GM18867 (cell line): ENCODE measurements around the gene PIK3R6.
"Not testable (repeated sequence)": the region's sequence is repeated elsewhere in the genome, so short reads cannot be mapped to it uniquely, and the experiment has no call there.

Experiments
- ATAC-seq: cut with Tn5 transposase; IDR thresholded peaks from one replicate; pipeline ENCODE4 v1.9.1; 2021; ENCODE audit warnings: mild to moderate bottlenecking, moderate library complexity; ENCODE audit not compliant: unreplicated experiment

Gene PIK3R6

GRCh38 chr17:8894673-8895578 lies 27.5 kb upstream of the PIK3R6 start:
- ATAC-seq: no peak

- ATAC-seq: no peak
These were observed 26.8 kb upstream of the PIK3R6 start for GRCh38 chr17:8894202-8894671.

DNA sequence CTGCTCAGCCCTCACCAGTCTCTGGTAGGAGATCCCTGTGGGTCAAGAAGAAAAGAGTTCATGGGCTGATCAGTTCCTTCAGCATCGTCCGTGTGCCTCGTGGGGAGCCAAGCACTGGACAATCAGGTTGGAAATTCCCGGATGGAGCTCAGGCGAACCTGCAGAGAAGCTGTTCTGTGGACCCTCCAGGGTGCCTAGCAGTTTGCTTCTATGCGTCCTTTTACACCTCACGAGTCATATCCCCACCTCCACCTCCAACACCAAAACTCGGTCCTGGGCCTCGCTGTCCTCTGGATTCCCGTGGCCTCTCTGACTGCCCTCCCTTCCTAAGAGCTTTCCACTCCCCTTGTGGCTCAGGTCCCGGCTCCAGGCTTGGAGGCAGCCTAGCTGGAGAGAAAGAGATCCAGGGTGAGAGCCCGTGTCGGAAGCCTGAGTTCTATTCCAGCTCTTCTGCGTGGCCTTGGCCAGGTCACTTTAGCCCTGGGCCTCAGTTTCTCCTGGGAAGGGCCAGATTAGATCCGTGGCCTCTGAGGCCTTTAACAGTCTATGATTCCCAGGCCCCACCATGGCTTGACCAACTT lies 26.2 kb upstream of the PIK3R6 start:
- no peak for ATAC-seq

DNA sequence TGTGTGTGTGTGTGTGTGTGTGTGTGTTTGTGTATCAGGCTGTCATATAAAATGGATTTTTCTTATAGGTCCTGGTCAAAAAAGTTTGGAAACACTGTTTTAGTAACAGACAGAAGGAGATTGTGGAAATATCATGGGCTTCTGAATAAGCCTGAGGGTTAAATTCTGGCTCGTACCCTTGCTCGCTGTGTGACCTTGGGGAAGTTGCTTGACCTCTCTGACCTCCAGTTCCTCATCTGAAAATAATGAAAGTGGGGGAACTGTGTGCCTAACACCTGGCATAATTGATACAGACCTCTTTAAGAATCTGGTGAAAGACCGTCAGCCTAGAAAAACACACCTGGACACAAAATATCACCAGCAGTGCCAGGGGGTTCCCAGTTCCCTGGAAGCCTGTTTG lies 25.6 kb upstream of the PIK3R6 start:
- ATAC-seq: no peak

- peak; percentile 39 for ATAC-seq
These were observed 24.8 kb upstream of the PIK3R6 start for GRCh38 chr17:8892338-8892690.

- no peak for ATAC-seq
These were observed 23.2 kb upstream of the PIK3R6 start for GRCh38 chr17:8890671-8891070.

DNA sequence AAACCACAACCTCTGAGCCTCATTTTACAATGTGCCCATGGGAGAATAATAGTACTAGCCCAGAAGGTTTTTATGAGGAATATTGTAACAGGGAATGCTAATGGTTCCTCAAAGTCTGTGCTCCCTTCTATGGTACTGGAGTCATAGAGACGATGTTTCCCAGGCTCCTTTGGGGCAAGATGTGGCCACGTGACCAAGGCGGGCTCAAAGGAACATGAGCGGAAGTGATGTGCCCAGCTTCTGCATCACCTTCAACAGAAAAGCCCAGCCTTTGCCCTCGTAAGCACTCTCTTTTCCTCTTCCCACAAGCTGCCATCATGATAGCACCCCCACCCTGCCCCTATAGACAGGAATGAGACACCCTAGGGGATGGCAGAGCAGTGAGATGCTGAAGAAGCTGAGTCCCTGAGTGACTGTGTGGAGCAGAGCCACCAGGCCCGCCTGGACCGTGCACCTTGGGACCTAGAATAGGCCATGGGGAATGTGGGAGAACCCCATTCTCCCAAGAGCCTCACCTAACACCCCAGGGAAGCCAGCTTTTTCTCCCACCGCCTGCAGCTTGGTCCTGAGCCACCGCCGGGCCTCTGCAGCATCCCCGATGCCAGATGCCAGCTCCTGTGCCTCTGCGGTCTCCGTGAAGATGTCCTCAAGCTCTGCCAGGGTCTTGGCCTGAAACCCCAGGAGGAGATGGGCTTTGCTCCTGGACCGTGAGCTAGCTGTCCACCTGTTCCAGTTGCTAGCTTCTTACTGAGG lies 22.2 kb upstream of the PIK3R6 start:
- no peak for ATAC-seq

GRCh38 chr17:8888704-8889302 lies 21.3 kb upstream of the PIK3R6 start:
- ATAC-seq: no peak

DNA sequence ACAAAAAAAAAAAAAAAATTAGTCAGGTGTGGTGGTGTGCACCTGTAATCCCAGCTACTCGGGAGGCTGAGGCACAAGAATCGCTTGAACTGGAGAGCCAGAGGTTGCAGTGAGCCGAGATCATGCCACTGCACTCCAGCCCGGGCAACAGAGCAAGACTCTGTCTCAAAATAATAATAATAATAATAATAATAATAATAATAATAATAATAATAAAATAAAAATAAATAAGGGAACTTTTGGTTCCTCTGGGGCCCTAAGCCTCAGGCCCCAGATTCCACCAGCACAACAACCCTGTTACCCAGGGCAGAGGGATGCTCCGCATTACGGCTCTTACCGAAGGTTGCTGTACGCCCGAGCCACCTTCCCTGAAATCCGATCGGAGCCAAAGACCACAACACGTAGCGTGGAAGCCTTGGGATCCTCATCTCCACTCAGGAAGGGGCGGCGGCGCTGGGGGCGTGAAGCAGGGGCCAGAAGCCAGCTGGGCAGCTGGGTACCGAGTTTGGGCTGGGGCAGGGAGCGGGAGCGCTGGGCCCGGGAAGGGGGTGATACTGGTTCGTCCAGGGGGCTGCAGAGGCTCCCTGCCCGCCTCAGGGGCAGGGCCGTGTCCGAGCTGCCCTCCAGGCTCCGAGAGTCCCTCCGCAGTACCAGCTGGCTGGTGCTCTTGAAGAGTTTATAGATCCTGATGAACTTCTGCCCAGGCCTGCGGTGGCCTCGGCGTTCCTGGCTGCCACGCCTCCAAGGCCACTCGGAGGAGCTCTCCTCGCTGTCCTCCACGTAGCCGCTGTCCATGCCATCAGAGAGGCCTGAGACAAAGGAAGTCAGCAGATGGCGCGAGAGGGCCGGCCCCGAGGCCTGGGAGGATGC lies 20.6 kb upstream of the PIK3R6 start:
- ATAC-seq: no peak

DNA sequence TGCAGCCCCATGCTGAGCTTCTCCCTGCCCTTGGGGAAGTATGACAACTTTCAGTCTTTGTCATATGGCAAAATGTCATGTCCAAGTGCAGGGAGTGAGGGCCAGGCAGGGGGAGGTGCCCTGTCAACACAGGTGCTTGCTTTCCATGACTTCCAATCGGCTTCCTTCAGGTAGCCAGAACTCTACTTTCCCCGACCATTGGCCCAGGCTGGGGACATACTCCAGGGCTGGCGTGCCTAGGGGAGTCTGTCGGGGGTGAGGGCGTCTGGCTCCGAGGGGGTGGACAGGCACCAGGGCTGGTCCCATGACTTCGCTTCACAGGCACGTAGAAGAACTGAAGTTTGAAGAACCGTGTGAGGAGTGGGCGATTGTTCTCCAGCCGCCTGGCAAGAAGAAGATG lies 19.8 kb upstream of the PIK3R6 start:
- no peak for ATAC-seq

- no peak for ATAC-seq
These were observed 18.7 kb upstream of the PIK3R6 start for GRCh38 chr17:8885967-8886684.

- ATAC-seq: not testable (repeated sequence)
These were observed 17.9 kb upstream of the PIK3R6 start for GRCh38 chr17:8885163-8885966.

DNA sequence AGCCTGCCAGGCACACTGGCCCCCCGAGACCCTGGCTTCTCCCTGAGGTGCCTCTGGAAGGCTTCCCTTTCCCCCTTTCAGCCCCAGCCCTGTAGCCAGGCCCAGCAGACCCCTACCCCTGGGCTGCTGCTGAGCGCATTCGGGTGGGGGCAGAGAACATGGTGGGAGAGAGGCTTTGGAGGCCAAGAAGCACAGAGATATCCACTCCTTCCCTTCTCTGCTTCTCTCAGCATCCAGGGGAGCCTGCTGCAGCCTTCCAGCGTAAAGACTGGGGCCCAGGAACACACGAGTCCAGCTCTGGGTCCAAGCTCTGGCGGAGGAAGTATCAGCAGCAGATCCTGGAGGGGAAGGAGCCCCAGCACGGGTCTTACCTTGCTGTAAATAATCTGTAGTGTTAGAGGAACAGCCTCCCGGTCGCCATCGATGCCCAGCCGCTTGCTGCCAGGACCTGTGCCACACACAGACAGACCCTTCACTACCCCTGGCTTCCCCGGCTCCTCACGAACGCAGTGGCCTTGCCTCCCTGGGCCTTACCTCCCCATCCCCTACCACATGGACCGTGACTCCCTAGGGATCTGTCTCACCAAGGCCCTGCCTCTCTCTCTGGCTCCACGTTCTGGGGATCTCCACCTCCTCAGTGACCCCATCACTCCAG lies 17.0 kb upstream of the PIK3R6 start:
- ATAC-seq: no peak

- ATAC-seq: no peak
These were observed 15.9 kb upstream of the PIK3R6 start for GRCh38 chr17:8883353-8883752.

- no peak for ATAC-seq
These were observed 14.1 kb upstream of the PIK3R6 start for GRCh38 chr17:8881606-8882005.

DNA sequence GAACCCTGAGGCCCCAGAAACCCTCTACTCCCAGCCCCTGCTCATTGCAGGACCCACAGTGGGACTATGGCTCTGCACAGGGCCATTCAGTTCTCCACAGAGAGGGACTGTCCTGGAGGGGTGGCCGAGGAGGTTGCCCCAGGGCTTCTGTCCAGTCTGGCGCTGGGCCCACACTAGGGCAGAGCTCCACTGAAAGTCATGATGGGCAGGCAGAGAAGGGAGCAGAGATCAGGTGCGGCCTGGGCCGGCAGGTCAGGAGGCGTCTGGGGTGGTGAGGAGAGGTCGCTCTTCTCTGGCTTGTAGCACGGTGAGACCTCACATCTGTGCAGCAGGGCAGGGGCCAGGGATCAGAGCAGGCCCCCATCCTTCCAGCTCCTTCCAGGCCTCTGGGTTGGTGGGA lies 13.0 kb upstream of the PIK3R6 start:
- ATAC-seq: no peak

DNA sequence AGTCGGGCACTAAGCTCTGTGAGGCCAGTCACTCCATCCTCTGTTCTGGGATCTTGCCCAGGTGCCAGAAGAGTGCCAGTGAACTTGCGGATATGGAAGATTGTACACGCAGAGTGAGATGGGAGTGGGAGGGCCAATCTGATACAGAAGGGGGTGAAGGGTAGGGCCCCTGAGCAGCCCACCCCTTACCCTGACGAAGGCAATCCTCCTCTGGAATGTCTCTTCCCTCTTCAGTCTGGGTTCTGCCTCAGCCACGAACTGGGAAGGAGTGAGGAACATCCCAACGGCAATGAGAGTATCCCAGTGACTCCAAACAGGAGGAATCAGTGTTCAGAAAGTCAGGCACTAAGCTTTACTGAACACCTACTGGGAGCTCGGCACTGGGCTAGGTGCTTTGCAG lies 11.9 kb upstream of the PIK3R6 start:
- no peak for ATAC-seq

DNA sequence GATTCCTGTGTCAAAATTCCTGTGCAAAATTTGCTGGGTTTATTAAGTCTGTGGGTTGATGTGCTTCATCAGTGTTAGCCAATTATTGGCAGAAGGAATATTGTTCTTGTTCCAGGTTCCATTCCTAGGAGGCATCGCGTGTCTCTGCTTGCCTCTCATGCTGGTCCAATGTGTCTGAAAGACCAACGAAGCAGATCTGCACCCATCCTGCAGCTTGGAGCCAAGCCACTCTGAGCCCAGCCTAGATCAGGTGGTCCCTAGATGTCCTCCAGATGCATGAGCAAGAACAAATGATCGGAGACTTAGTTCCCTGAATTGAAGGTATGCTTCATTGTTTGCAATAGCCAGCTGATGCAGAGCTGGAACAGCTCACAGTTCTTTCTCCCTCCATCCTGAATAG lies 10.5 kb upstream of the PIK3R6 start:
- ATAC-seq: no peak
